KBM-7 (cell line): Measurements from ENCODE around the gene GFY.

Experiments used
- DNase-seq: peaks from one replicate; pipeline ENCODE4 v3.0.0-alpha.2; 2015
- in situ Hi-C: fragments of 300-500 bp; cut with MboI; formaldehyde crosslinking; loops from 2 replicates; pipeline ENCODE4 v1.14.3; 2020; ENCODE audit warnings: low sequenced_read_pairs, low pct_unique_long_range_greater_than_20kb, mixed read lengths

The GFY gene, protein sequence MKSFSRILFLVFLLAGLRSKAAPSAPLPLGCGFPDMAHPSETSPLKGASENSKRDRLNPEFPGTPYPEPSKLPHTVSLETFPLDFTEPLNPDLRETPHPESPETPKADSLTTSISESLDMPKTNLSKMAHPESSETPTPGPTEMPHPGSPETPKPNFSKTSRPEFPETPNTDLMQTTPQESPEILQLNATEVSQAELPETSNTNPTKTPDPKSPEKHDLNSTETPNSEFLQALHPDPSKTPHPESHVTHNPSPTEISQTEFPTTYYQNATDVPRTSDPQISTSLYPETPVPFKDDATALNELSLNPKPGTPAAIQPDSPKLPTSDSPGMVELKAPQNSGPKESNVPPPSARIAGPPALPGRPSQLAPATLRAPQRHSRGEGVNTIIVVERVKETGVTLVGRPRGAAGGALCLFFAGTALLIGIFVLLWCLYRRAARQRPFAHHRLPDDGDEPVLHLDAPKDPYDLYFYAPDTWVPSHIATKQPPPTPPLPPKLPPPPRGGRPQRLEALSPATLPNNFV

GRCh38 chr19:49425178-49425577 lies at the start of gene GFY:
Gene GFY, plus strand, starts transcription at chr19:49425388. Its CDS starts 1,043 bp downstream, at chr19:49426431.
- DNase-seq: no peak
- in situ Hi-C loops: no loop called here

GRCh38 chr19:49378512-49378911 lies 46.7 kb upstream of the GFY start:
- in situ Hi-C loops: no loop called here
- DNase-seq: no peak

DNA sequence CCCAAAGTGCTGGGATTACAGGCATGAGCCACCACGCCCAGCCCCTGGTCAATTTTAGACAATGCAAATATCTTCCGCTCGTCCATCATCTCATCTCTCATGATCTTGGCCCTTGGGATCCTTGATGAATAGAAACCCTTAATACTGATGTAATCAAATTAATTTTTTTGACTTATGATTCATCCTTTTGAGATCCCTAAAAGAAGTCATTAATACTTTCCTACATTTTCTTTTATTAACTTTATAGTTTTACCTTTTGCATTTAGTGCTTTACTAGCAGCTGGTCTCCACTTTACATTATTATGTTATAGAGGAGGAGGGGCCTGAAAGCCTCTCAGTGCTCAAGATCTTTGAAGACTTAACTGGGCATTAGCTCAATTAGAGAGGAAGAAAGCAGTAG lies 44.8 kb upstream of the GFY start:
- in situ Hi-C loops: no loop called here
- DNase-seq: no peak

DNA sequence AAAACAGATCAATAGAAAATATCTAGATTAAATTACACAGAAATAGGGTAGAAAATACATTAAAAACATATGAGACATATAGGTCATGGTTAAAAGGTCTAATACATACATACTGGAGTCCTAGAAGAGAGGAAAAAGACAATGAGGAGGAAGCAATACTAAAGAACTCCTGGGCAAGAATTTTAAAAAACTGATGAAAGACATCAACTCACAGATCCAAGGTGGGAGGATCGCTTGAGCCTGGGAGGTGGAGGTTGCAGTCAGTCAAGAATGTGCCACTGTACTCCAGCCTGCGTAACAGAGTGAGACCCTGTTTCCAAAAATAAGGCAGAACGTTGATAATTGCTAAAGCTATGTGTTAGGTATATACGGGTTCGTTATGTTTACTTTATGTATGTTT lies 42.5 kb upstream of the GFY start:
- in situ Hi-C loops: no loop called here
- DNase-seq: no peak

DNA sequence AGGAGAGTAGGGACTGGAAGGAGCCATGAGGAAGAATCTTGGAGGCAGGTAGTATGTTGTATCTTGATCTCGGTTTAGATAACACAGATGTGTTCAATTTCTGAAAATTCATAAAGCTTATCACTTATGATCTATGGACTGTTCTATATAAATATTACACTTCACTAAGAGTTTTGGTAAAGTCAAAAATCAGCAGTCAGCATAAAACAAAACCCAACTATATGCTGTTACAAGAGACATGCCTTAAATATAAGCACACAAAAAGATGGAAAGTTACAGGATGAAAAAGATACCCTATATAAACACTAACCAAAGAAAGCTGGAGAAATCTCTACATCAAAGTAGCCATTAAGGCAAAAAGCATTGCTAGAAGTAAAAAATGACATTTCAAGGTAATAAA lies 41.6 kb upstream of the GFY start:
- in situ Hi-C loops: no loop called here
- DNase-seq: no peak

DNA sequence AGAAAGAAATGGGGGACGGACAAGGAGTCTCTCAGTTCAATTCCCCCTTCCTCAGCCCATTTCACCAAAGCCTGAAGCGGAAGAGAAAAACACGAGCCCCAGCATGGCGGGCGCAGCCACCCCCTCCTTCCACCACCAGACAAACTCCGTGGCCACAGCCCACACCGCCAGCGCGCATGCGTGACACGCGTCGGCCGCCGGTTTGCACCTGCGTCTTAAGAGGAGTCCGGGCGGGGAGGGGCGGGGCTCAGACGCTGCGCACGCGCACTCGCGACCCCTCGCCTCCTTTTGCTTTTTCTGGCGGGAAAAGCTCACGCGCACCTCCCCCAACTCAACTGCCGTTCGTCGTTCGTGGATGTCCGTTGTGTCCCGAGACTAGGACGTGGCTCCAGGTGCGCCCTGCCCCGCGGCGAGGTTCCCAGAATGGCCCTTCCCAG lies 37.2 kb upstream of the GFY start, which contains the start of gene KASH5:
Gene KASH5, plus strand, starts transcription at position 314 of the 437 bp plus-strand sequence. CDS start 2,635 bp downstream, outside the sequence.
- in situ Hi-C loops: no loop called here
- no peak for DNase-seq

DNA sequence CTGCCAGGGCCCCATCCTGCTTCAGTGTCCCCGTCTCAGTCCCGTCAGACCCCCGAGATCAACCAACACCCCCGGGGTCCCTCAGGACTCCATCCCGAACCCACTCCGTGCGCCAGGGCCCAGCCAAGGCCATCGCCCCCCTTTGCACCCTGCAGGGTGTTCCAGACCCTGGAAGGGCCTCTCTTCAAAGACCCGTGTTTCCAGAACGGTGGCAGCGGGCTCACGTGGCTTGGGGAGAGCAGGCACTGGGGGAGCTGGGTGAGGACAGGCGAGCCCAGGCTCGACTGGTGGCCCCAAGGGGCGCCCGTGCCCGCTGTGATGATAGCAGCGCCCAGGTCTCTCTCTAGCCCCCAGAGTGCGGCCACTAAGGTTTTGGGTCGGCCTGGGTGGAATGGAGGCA lies 35.8 kb upstream of the GFY start:
- no peak for DNase-seq
- in situ Hi-C loops: no loop called here

GRCh38 chr19:49390131-49390928 lies 34.9 kb upstream of the GFY start:
- in situ Hi-C loops: no loop called here
- DNase-seq: no peak

DNA sequence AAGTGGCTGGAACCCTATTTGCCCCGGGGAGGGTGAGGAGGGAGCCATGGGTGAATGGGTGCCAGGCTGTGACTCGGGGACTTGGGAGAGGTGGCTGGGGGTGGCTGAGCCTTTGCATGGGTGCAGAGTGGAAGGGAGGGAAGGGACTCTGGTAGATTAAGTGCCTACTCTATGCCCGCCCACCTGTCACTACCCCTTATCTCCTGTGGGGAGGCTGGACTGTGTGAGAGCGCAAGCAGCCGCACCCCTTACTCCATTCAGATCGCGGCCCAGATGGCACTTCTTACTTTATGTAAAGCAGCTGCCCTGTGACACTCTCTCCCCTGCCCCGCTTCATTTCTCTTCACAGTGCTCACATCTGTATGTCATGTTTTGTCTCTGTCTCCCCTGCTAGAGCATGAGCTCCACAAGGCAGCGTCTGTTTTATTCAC lies 34.2 kb upstream of the GFY start:
- in situ Hi-C loops: no loop called here
- DNase-seq: no peak

GRCh38 chr19:49391581-49392399 lies 33.4 kb upstream of the GFY start:
- in situ Hi-C loops: no loop called here
- peak; percentile 74 for DNase-seq

- in situ Hi-C loops: no loop called here
- DNase-seq: no peak
Measured at GRCh38 chr19:49393881-49394280, 31.3 kb upstream of the GFY start.

DNA sequence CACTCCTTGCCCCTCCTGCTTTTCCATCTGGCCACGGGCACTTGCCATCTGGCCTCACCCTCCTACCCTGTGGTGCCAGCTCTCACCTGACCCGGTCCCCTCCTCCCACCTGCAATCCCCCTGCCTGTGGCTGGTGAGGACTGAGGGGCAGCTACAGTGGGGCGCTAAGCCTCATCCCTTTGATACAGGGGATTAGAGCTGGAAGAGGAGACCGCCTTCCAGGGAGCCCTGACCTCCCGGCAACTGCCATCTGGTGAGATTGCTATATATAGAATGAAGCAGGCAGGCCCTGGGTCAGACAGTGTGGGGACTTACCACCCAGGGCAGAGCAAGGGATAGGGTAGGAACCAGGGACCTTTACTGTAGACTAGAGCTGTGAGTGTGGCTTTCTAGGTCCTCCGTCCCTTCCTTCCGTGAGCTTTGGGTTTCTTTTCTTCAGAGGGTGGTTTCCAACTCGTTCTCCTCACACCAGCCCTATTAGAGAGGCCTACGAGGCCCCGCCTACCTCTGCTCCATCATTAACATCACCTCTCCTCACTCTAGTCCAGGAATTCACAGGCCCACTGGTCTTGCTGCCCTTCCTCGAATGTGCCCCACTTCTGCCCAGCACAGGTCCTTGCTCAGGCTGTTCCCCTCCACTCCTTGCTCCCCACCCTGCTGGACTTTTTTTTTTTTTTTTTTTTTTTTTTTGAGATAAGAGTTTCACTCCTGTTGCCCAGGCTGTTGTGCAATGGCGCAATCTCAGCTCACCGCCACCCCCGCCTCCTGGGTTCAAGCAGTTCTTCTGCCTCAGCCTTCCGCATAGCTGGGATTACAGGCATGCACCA lies 29.4 kb upstream of the GFY start:
- DNase-seq: no peak
- in situ Hi-C loops: no loop called here

DNA sequence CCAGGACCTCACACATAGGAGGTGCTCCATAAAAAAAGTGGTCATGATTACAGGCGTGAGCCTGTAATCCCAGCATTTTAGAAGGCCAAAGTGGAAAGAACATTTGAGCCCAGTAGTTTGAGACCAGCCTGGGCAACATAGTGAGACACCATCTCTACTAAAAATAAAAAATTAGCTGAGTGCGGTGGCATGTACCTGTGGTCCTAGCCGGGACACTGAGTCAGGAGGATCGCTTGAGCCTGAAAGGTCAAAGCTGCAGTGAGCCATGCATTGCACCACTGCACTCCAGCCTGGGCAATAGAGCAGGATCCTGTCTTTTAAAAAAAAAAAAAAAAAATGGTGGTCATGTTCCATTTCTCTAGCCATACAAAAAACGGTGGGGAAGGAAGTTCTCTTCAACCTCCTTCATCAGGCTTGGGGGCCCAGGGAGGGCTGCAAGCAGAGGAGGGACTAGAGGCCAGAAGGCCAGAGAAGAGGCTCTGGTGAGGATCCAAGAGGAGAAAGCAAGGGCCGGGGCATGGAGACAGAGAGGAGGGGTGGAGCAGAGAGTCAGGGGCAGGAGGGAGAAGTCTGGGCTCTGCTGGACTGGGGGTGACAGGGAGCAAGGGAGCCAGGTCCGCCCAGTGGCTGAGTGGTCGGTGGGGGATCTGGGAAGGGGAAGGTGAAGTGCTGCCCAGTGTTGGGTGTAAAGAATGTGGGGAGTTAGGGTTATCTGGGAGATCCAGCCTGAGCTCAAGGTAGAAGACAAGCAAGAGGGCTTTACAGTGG lies 28.3 kb upstream of the GFY start:
- in situ Hi-C loops: no loop called here
- no peak for DNase-seq

DNA sequence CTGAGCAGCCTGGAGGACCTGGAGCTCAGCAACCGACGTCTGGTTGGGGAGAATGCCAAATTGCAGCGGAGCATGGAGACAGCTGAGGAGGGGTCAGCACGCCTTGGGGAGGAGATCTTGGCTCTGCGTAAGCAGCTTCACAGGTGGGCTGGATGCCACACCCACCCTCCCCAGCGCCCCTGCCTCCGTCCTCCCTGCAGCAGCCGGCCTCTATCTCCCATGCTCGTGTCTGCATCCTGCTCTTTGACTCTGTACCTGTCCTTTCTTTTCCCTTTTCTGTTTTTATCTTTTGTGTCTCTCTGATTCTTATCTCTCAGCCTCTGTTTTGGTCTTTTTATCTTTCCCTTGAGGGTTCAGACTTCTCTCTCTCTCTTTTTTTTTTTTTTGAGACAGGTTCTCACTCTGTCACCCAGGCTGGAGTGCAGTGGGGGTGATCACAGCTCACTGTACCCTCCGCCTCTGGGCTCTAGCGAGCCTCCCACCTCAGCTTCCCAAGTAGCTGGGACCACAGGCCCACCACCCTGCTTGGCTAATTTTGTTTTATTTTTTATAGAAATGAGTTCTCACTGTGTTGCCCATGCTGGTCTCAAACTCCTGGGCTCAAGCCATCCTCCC lies 27.1 kb upstream of the GFY start:
- in situ Hi-C loops: no loop called here

GRCh38 chr19:49398931-49399330 lies 26.3 kb upstream of the GFY start:
- DNase-seq: no peak
- in situ Hi-C loops: no loop called here

More for the DNA sequence above, 27.1 kb upstream of the GFY start:
- DNase-seq: no peak

DNA sequence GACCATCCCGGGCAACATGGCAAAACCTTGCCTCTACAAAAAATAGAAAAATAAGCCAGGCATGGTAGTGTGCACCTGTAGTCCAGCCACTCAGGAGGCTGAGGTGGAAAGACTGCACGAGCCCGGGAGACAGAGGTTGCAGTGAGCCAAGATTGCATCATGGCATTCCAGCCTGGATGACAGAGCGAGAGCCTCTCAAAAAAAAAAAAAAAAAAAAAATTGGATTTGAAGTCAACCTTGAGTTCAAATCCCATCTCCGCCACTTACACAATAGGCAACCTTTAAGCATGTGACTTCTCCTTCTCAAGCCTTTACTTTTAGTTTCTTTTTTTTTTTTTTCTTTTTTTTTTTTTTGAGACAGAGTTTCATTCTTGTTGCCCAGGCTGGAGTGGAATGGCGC lies 25.2 kb upstream of the GFY start:
- DNase-seq: no peak
- in situ Hi-C loops: no loop called here

GRCh38 chr19:49403404-49404187 lies 21.6 kb upstream of the GFY start:
- in situ Hi-C loops: no loop called here
- peak; percentile 14 for DNase-seq
